Stimulated activated CD4-positive, alpha-beta T cell treated with anti-CD3 and anti-CD28 coated beads, Interleukin-1b, Interleukin-23, amount 100 ng/mL, for 48 hours (primary cell): ENCODE measurements around the gene FKBP8.

Experiments
- DNase-seq: peaks from one replicate; pipeline ENCODE4 v3.0.0-alpha.2; 2020

Gene FKBP8

GRCh38 chr19:18501351-18501750 is 42.0 kb downstream of the FKBP8 start:
- DNase-seq, result no peak

- no peak for DNase-seq
Measured at GRCh38 chr19:18500799-18501198, 42.6 kb downstream of the FKBP8 start.

GRCh38 chr19:18500376-18500775 is 43.0 kb downstream of the FKBP8 start:
- DNase-seq, result no peak

- DNase-seq, result no peak
Measured at GRCh38 chr19:18499055-18499775, 44.2 kb downstream of the FKBP8 start.

- no peak for DNase-seq
Measured at GRCh38 chr19:18496980-18497256, 46.5 kb downstream of the FKBP8 start.

GRCh38 chr19:18496167-18496979 is 47.0 kb downstream of the FKBP8 start:
- DNase-seq, result peak; percentile 65

- no peak for DNase-seq
Measured at GRCh38 chr19:18495204-18495911, 48.0 kb downstream of the FKBP8 start.

GRCh38 chr19:18494267-18494607 is 49.1 kb downstream of the FKBP8 start:
- no peak for DNase-seq

GRCh38 chr19:18493440-18494266 is 49.7 kb downstream of the FKBP8 start:
- DNase-seq, result no peak

- no peak for DNase-seq
Measured at GRCh38 chr19:18491995-18492953, 51.1 kb downstream of the FKBP8 start.

- DNase-seq, result no peak
Measured at GRCh38 chr19:18490728-18491127, 52.6 kb downstream of the FKBP8 start.

GRCh38 chr19:18489627-18490184 is 53.7 kb downstream of the FKBP8 start:
- DNase-seq, result no peak

- no peak for DNase-seq
Measured at GRCh38 chr19:18488838-18489626, 54.3 kb downstream of the FKBP8 start.

GRCh38 chr19:18488403-18488723 is 55.0 kb downstream of the FKBP8 start:
- no peak for DNase-seq

- no peak for DNase-seq
Measured at GRCh38 chr19:18487576-18488402, 55.6 kb downstream of the FKBP8 start.

- no peak for DNase-seq
Measured at GRCh38 chr19:18486746-18487145, 56.6 kb downstream of the FKBP8 start.

GRCh38 chr19:18484992-18485391 is 58.4 kb downstream of the FKBP8 start:
- no peak for DNase-seq

GRCh38 chr19:18483119-18483890 is 60.1 kb downstream of the FKBP8 start:
- no peak for DNase-seq
